ENCODE results near the gene CFAP57.

Gene CFAP57

DNA sequence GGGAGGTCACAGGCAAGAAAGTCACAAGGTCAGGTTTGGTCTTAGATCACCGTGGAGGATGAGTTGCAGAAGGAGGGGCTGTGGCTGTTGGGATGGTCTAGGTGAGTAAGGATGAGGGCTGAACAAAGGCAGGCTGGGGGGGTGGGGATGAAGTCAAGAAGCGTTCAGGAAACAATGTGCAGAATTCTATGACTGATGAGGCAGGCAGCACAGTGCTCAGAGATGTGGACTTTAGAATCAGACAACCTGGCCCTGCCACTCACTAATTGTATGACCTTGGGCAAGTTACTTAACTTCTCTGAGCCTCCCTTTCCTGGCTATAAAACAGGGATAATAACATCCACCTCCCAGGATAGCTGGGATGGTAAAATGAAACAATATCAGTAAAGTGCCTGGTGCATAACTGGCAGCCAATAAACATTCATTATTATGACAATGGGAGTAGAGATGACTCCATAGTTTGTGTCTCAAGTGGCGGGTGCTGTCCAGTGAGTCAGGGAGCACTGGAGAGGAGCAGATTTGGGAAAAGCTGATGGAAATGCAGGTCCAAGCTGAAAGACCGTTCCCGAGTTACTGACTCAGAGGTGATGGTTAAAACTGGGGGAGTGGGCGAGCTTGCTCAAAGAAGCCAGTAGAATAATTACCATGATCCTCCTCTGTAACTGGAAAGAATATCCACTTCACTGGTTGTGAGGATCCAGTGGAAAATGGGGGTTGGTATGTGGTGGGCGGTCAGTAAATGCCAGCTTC, 130.8 kb downstream of the CFAP57 start:
- no peak for DNase-seq

DNA sequence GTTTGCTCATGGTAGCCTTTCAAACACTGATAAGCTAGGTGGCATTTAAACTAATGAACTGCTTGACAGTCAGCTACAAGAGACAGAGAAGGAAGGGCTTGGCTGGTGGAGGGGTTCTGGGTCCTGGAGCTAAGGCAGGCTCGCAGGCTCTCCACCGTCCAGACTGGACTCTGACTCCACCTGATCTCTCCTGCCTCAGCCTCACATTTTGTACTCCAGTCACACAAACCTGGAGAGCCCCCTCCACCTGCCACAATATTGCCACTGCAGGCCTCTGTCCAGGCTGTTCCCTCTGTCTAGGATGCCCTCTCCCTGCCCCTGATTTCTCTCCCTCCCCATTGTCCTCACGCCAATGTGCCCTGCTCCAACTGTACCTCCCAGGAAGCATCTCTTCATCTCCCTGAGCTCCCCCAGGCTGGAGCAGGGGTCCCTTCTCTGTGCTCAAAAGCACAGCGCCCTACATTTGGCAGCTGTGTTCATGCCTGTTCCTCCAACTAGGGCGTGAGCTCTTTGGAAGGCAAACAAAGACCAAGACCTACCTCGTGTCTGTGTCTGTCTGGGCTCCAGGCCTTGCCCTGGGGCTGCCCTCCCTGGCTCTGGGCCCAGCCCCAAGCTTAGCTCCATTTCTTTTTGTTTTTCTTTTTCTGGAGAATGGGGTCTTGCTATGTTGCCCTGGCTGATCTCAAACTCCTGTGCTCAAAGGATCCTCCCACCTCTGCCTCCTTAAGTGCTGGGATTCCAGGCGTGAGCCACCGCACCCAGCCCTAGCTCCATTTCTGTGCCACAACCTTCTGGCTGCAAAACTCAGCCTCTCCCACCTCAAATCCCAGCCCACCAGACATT, 131.6 kb downstream of the CFAP57 start:
- no peak for DNase-seq
